ENCODE results near the gene SUPT5H. TPM values are rescaled to one million over a fixed set of nuclear protein-coding genes. Genes with fewer than 3 reads are reported as not detected.
A peak's percentile ranks its signal among the peaks of the same experiment; 100 is the strongest.

SUPT5H gene
- total and polyA plus RNA-seq, 2 of the 13 experiments (the other 11 are each of a cell fraction or from before 2014, with no cell fraction given) = 48.2 to 51.7 TPM

- Histone ChIP-seq H3K27ac (ENCODE audit: extremely low read length, insufficient read depth, low read length) (peak overlapping the region; percentile 91), H3K9me3 (ENCODE audit: low read length) (no peaks in the 10 kb centered on the region), H3K79me2 (ENCODE audit: insufficient read depth, low read length) (peaks cover 51% of the 10 kb centered on the region), H4K20me1 (ENCODE audit: insufficient read depth, low read length) (0 out of 2 replicates have a peak, but pooled peaks cover 3% of the 10 kb centered on the region), H3K4me3 (replicated peaks in 1 of 3; ENCODE audit: insufficient read depth in 1 of 3, low read depth in 2 of 3, low read length in 3 of 3) (peak overlapping the region; percentile 81 to 98 (median 94)), H3K4me1 (ENCODE audit: insufficient read depth, low read length) (peaks cover 47% of the 10 kb centered on the region), H2AFZ (ENCODE audit: low read length) (no peak overlapping the region), H3K27me3 (ENCODE audit: control insufficient read depth in 1 of 2, insufficient read depth in 2 of 2, low read length in 2 of 2) (peaks cover 0 to 3% of the 10 kb centered on the region in 2 experiments; a peak in 2 of 5 replicates), H3K9ac (ENCODE audit: insufficient read depth, low read depth, low read length) (peak overlapping the region; percentile 93), H3K36me3 (replicated peaks in 1 of 2; ENCODE audit: control insufficient read depth in 1 of 2, insufficient read depth in 2 of 2, low read length in 2 of 2) (peaks cover 3 to 12% of the 10 kb centered on the region in 2 experiments; a peak in 3 of 5 replicates), H3K4me2 (ENCODE audit: low read depth, low read length) (peak overlapping the region; percentile 85)
- in situ Hi-C loops (cut with HindIII; ENCODE audit: extremely low pct_ligation_motif_present, low pct_unique_long_range_greater_than_20kb) = no loop called here
- under 1% methylated on average over 17 of the region's 17 CpGs for WGBS (ENCODE audit: low lambda C conversion rate)
- TSS peak; percentile 97 for BruUV-seq (replicated peaks)
- ChIA-PET CTCF (ENCODE audit: low intra/inter-chr PET ratio, low total read pairs) (no interaction called here), POLR2A (interaction anchor here (0.6 to 2.8 kb wide), 11 partner anchors 9 to 88 kb away, joined by 3 to 78 read pairs (median 5); partner anchors contain the start of genes EID2B and RPS16)
- intact Hi-C loops (cut with micrococcal nuclease; ENCODE audit: unreplicated experiment) = no loop called here
- FAIRE-seq (no peak), ATAC-seq (no peak), DNase-seq (ENCODE audit: low spot score) (no peak)
- peak; percentile 89 for TF ChIP-seq ZNF770 (CRISPR knock-in tag; IDR thresholded peaks at IDR 0.05)
- peak; percentile 36; the same call in 1 of the 2 replicates for TF ChIP-seq ZC3H4 (CRISPR knock-in tag; IDR thresholded peaks at IDR 0.05; ENCODE audit: borderline replicate concordance)
- peak; percentile 11; the same call in 1 of the 2 replicates for TF ChIP-seq E2F1 (CRISPR knock-in tag; IDR thresholded peaks at IDR 0.05)
- TF ChIP-seq KLF15 (CRISPR knock-in tag; IDR thresholded peaks at IDR 0.05; ENCODE audit: borderline replicate concordance) = no peak
- TF ChIP-seq ZMYM3 (CRISPR knock-in tag; IDR thresholded peaks at IDR 0.05) = 0 out of 2 replicates have a peak, but pooled peaks have one; percentile 26
- TF ChIP-seq ZNF747 (CRISPR knock-in tag; IDR thresholded peaks at IDR 0.05; ENCODE audit: borderline replicate concordance) = 0 out of 2 replicates have a peak, but pooled peaks have one; percentile 3
- TF ChIP-seq CREB3 (CRISPR knock-in tag; IDR thresholded peaks at IDR 0.05) = 0 out of 2 replicates have a peak, but pooled peaks have one; percentile 14
- no peak for TF ChIP-seq ZFP1 (CRISPR knock-in tag; IDR thresholded peaks at IDR 0.05)
- 0 out of 2 replicates have a peak, but pooled peaks have one; percentile 22 for TF ChIP-seq ZNF777 (CRISPR knock-in tag; IDR thresholded peaks at IDR 0.05)
These were observed 685 bp upstream of the SUPT5H start for GRCh38 chr19:39444598-39445195.
